ENCODE data around the gene RELN.
"Not testable (repeated sequence)": the region's sequence is repeated elsewhere in the genome, so short reads cannot be mapped to it uniquely, and the experiment has no call there.

GRCh38 chr7:103780561-103780960 is 208.9 kb downstream of the RELN start:
- not testable (repeated sequence) for TF ChIP-seq ZNF217 (IDR thresholded peaks at IDR 0.05); NR2C1 (IDR thresholded peaks at IDR 0.05); POLR2AphosphoS5 (IDR thresholded peaks at IDR 0.05; ENCODE audit: low read length)

Data from GM12878 (cell line).